Astrocyte of the spinal cord (primary cell): Measurements from ENCODE around the gene CD300A.

ENCODE experiments used
- DNase-seq: peaks from one replicate; pipeline ENCODE4 v3.0.0; 2011; ENCODE audit warnings: low read depth, low spot score
- H3K4me3 ChIP-seq: 2 replicates; pipeline ENCODE4 v1.5.1; 2011; ENCODE audit warnings: low read depth, mild to moderate bottlenecking, low read length, moderate library complexity
- in situ Hi-C: cut with HindIII; loops from 2 replicates; pipeline ENCODE4 v1.10.0; 2017; ENCODE audit warnings: low sequenced_read_pairs
- TF ChIP-seq, protein P1 (sequence below): IDR thresholded peaks from 2 replicates; pipeline ENCODE4 v1.5.1; 2012; ENCODE audit warnings: low read depth, mild to moderate bottlenecking, low read length, inconsistent platforms

Gene CD300A

DNA sequence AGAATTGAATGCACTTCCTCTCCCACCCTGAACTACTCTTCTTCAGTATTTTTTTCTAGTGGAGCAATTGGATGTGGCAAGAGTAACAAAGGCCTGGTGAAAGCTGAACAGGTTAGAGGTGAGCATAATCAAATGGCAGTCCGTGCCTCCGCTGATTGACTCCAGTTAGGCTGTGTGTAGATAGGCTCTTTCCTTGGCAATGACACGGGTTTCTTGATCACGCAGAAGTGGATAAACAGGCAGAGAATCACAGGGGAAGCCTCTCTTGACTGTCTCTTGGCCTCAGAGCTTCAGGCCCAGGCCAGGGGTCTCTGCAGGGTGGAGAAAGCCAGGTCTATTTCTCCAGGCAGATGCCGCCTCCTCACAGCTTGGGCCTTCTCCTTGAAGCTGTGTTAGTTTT, 60.6 kb downstream of the CD300A start:
- in situ Hi-C loops, result no loop called here
- no peak for DNase-seq
- no peak overlapping the region for H3K4me3 ChIP-seq
- TF ChIP-seq, protein P1, sequence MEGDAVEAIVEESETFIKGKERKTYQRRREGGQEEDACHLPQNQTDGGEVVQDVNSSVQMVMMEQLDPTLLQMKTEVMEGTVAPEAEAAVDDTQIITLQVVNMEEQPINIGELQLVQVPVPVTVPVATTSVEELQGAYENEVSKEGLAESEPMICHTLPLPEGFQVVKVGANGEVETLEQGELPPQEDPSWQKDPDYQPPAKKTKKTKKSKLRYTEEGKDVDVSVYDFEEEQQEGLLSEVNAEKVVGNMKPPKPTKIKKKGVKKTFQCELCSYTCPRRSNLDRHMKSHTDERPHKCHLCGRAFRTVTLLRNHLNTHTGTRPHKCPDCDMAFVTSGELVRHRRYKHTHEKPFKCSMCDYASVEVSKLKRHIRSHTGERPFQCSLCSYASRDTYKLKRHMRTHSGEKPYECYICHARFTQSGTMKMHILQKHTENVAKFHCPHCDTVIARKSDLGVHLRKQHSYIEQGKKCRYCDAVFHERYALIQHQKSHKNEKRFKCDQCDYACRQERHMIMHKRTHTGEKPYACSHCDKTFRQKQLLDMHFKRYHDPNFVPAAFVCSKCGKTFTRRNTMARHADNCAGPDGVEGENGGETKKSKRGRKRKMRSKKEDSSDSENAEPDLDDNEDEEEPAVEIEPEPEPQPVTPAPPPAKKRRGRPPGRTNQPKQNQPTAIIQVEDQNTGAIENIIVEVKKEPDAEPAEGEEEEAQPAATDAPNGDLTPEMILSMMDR, result no peak

- no peak overlapping the region for H3K4me3 ChIP-seq
- DNase-seq, result no peak
- in situ Hi-C loops, result no loop called here
- TF ChIP-seq, protein P1, result no peak
Measured at GRCh38 chr17:74527756-74528155, 61.3 kb downstream of the CD300A start.

GRCh38 chr17:74528491-74529199, 62.2 kb downstream of the CD300A start:
- TF ChIP-seq, protein P1, result no peak
- DNase-seq, result no peak
- no peak overlapping the region for H3K4me3 ChIP-seq
- in situ Hi-C loops, result no loop called here

DNA sequence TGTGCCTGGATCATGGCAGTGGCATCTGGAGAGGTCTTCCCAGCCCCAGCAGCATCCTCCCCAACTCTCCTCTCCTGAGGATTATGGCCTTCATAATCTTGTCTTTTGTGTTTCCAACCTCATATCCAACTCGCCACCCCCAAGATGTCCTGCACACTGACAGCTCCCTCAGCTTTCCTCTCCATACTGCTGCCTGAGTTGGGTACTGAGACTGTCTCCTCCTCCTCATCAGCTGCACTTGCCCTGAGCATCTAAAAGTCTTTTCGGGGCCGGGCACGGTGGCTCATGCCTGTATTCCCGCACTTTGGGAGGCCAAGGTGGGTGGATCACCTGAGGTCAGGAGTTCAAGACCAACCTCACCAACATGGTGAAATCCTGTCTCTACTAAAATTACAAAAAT, 62.8 kb downstream of the CD300A start:
- in situ Hi-C loops, result no loop called here
- no peak for DNase-seq
- H3K4me3 ChIP-seq, result no peak overlapping the region
- TF ChIP-seq, protein P1, result no peak

DNA sequence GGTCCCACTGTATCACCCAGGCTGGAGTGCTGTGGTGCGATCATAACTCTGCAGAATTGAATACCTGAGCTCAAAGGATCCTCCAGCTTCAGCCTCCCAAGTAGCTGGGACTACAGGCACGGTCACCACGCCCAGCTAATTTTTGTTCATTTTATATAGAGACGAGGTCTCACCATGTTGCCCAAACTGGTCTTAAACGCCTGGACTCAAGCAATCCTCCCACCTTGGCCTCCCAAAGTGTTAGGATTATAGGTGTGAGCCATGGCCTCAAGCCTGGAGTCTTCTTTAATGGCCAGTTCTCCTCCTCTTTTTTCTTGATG, 64.4 kb downstream of the CD300A start:
- no peak overlapping the region for H3K4me3 ChIP-seq
- in situ Hi-C loops, result no loop called here
- TF ChIP-seq, protein P1, result no peak

DNA sequence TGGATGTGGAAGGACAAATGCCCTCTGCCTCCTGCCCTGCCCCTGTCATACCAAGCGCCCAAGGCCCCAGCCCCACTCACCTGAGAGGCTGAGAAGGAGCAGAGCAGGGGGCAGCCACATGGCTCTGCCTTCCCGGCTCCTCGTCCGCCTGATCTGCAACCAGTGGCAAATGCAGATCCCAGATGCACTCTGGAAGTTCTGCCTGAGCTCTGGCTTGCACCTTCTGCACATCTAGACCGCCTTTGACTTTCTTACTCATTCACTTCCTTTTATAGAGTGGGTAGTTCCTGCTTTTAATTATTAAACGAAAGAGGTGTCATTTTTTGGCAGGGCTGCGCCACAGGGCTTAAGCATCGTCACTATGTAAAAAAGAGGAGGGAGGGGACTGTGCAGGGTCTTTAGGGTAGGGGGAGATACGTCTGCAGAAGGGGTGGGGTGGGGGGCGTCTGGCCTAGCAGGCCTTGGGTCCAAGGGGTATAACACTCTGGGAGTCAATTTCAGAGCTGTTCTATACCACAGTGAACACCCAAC, 64.9 kb downstream of the CD300A start, which contains the start of gene CD300LB:
Gene CD300LB, minus strand, starts transcription at position 245 of the 531 bp plus-strand sequence. Its CDS starts 125 bp downstream, at position 120.
- TF ChIP-seq, protein P1, result no peak

More for the DNA sequence above, 64.4 kb downstream of the CD300A start:
- no peak for DNase-seq

More for the DNA sequence above, 64.9 kb downstream of the CD300A start, which contains the start of gene CD300LB:
- no peak within 1 kb of the TSS for H3K4me3 ChIP-seq
- no peak for DNase-seq
- in situ Hi-C loops, result no loop called here
